HS-27A (cell line): Measurements from ENCODE around the gene CLIP1.
"Not testable (repeated sequence)": the region's sequence is repeated elsewhere in the genome, so short reads cannot be mapped to it uniquely, and the experiment has no call there.

Source experiments
- DNase-seq: peaks from one replicate; pipeline ENCODE4 v3.0.0-alpha.2; 2012; ENCODE audit warnings: low read depth, missing footprints

The CLIP1 gene

GRCh38 chr12:122435186-122435585 is 12.7 kb upstream of the CLIP1 start:
- no peak for DNase-seq

- not testable (repeated sequence) for DNase-seq
Observed at GRCh38 chr12:122429043-122429442, 6.6 kb upstream of the CLIP1 start.

- DNase-seq, result no peak
Observed at GRCh38 chr12:122427403-122427802, 4.9 kb upstream of the CLIP1 start.

- no peak for DNase-seq
Observed at GRCh38 chr12:122423258-122424165, 1.0 kb upstream of the CLIP1 start.

GRCh38 chr12:122422730-122423257 is 325 bp upstream of the CLIP1 start:
- DNase-seq, result no peak

GRCh38 chr12:122421187-122421820 is 1.2 kb downstream of the CLIP1 start:
- DNase-seq, result no peak

GRCh38 chr12:122420471-122421162 is 1.9 kb downstream of the CLIP1 start:
- DNase-seq, result no peak

GRCh38 chr12:122419094-122419493 is 3.4 kb downstream of the CLIP1 start:
- DNase-seq, result not testable (repeated sequence)

- not testable (repeated sequence) for DNase-seq
Observed at GRCh38 chr12:122415665-122416064, 6.8 kb downstream of the CLIP1 start.

GRCh38 chr12:122413516-122414404 is 8.7 kb downstream of the CLIP1 start:
- no peak for DNase-seq

- DNase-seq, result no peak
Observed at GRCh38 chr12:122412851-122413433, 9.5 kb downstream of the CLIP1 start.

- DNase-seq, result no peak
Observed at GRCh38 chr12:122411537-122411936, 10.9 kb downstream of the CLIP1 start.

GRCh38 chr12:122407208-122407607 is 15.3 kb downstream of the CLIP1 start:
- DNase-seq, result no peak

- no peak for DNase-seq
Observed at GRCh38 chr12:122406701-122407164, 15.7 kb downstream of the CLIP1 start.

- no peak for DNase-seq
Observed at GRCh38 chr12:122403831-122404230, 18.6 kb downstream of the CLIP1 start.

- DNase-seq, result no peak
Observed at GRCh38 chr12:122403115-122403770, 19.2 kb downstream of the CLIP1 start.

GRCh38 chr12:122402264-122402663 is 20.2 kb downstream of the CLIP1 start:
- DNase-seq, result no peak

GRCh38 chr12:122399592-122400373 is 22.7 kb downstream of the CLIP1 start:
- DNase-seq, result peak; percentile 76

GRCh38 chr12:122399254-122399591 is 23.2 kb downstream of the CLIP1 start:
- no peak for DNase-seq

- DNase-seq, result not testable (repeated sequence)
Observed at GRCh38 chr12:122397981-122398380, 24.5 kb downstream of the CLIP1 start.
